K562 (cell line): ENCODE data around the gene SMPDL3B. TPM values are rescaled to one million over a fixed set of nuclear protein-coding genes. Genes with fewer than 3 reads are reported as not detected.

Experiments used
- ATAC-seq: fragments of 200-7000 bp; cut with Tn5 transposase; 3 replicates; pipeline ENCODE4 v1.9.1; 2020; ENCODE audit warnings: moderate library complexity
- BruUV-seq: library from RNA; stranded (reverse); fragments of 400-500 nt; replicated peaks from 2 replicates; lab custom pipeline; 2021; lab: Mats Ljungman, UMichigan
- CTCF ChIA-PET: fragments of 300-600 bp; formaldehyde crosslinking; extraction: SDS; loops from one replicate; lab custom pipeline; 2021; ENCODE audit warnings: low intra/inter-chr PET ratio; lab: Yijun Ruan, JAX
- POLR2A ChIA-PET: fragments of 300-600, 350-650 bp; sonication (Branson Sonifier 250); formaldehyde crosslinking; extraction: SDS; loops from one replicate; lab custom pipeline; 2021; ENCODE audit warnings: antibody characterized with exemption, inconsistent platforms; lab: Yijun Ruan, JAX
- DNase-seq, 4 experiments: peaks; one replicate each; pipeline versions ENCODE4 v3.0.0 to v3.0.0-alpha.2; 2011 to 2018; ENCODE audit warnings: low spot score in 3 of 4, mixed read lengths in 3 of 4; ENCODE audit errors: extremely low read depth in 1 of 4
- FAIRE-seq: peaks from 2 replicates; lab custom pipeline; 2011; peaks lifted over from hg19 to GRCh38; lab: Jason Lieb, UNC
- H2AFZ ChIP-seq: 2 replicates; pipeline ENCODE4 v1.6.0; 2011; ENCODE audit warnings: low read depth, low read length, control low read depth, inconsistent platforms
- H3K27ac ChIP-seq: fragments of 200-600 bp; 3 replicates; pipeline ENCODE4 v1.8.0; 2011; ENCODE audit warnings: low read depth, mild to moderate bottlenecking, control low read depth, inconsistent platforms, low read length, moderate library complexity, mixed read lengths; ENCODE audit errors: extremely low read depth
- H3K27me3 ChIP-seq, 2 experiments: fragments of 300-600 bp in 1 of 2; 2 replicates in 1 of 2; 3 replicates in 1 of 2; pipeline versions ENCODE4 v1.6.0 to v1.8.0; 2011; ENCODE audit warnings: inconsistent platforms in 2 of 2, low read length in 2 of 2, mild to moderate bottlenecking in 1 of 2, mixed read lengths in 1 of 2, moderate library complexity in 1 of 2; ENCODE audit not compliant: control insufficient read depth in 2 of 2, insufficient read depth in 2 of 2
- H3K36me3 ChIP-seq: fragments of 300-600 bp; 3 replicates; pipeline ENCODE4 v1.8.0; 2011; ENCODE audit warnings: mild to moderate bottlenecking, low read length, inconsistent platforms; ENCODE audit not compliant: control insufficient read depth, insufficient read depth
- H3K4me1 ChIP-seq, 2 experiments: fragments of 200-600 bp in 1 of 2; replicated peaks in 1 of 2; 2 replicates in 1 of 2; 3 replicates in 1 of 2; pipeline versions ENCODE4 v1.5.1 to v1.8.0; 2011; ENCODE audit warnings: inconsistent platforms in 2 of 2, low read length in 2 of 2, mild to moderate bottlenecking in 1 of 2, mixed read lengths in 1 of 2, moderate library complexity in 1 of 2; ENCODE audit not compliant: control insufficient read depth in 2 of 2, insufficient read depth in 2 of 2
- H3K4me2 ChIP-seq: 2 replicates; pipeline ENCODE4 v1.6.1; 2011; ENCODE audit warnings: low read length, control low read depth, inconsistent platforms, mixed read lengths; ENCODE audit not compliant: insufficient read depth
- H3K4me3 ChIP-seq: fragments of 200-600 bp; sonication (generic), shearing (Covaris generic); 2 replicates; pipeline ENCODE4 v1.5.1; 2016; ENCODE audit warnings: control low read depth, inconsistent platforms
- H3K79me2 ChIP-seq: fragments of 200-600 bp; 3 replicates; pipeline ENCODE4 v1.8.0; 2011; ENCODE audit warnings: low read length, inconsistent platforms; ENCODE audit not compliant: control insufficient read depth, insufficient read depth
- H3K9ac ChIP-seq, 2 experiments: 2 replicates each; pipeline versions ENCODE4 v1.6.0 to v1.6.1; 2011; ENCODE audit warnings: low read depth in 2 of 2, low read length in 2 of 2, control low read depth in 1 of 2, inconsistent platforms in 1 of 2, mild to moderate bottlenecking in 1 of 2, mixed read lengths in 1 of 2; ENCODE audit not compliant: insufficient read depth in 1 of 2
- H3K9me1 ChIP-seq: one replicate; pipeline ENCODE4 v1.6.0; 2011; ENCODE audit warnings: inconsistent platforms, mild to moderate bottlenecking, low read length, moderate library complexity; ENCODE audit not compliant: control insufficient read depth, insufficient read depth
- H3K9me3 ChIP-seq: replicated peaks from 2 replicates; pipeline ENCODE4 v1.5.1; 2011; ENCODE audit warnings: low read depth, low read length, inconsistent platforms; ENCODE audit not compliant: control insufficient read depth, insufficient read depth
- H4K20me1 ChIP-seq: replicated peaks from 2 replicates; pipeline ENCODE4 v1.6.1; 2011; ENCODE audit warnings: low read length, inconsistent platforms, mixed read lengths; ENCODE audit not compliant: control insufficient read depth, insufficient read depth
- MLX ChIP-seq, 2 experiments: fragments of 450-650 bp in 1 of 2; sonication (generic) in 1 of 2; formaldehyde crosslinking; conservative IDR thresholded peaks; 2 replicates each; pipeline versions ENCODE4 v1.4.0 to v1.8.1; 2020 to 2022; ENCODE audit warnings: mild to moderate bottlenecking in 1 of 2, missing genetic modification reagents in 1 of 2
- NCOA6 ChIP-seq: fragments of 450-650 bp; IDR thresholded peaks from 2 replicates; pipeline ENCODE4 v1.6.1; 2017; ENCODE audit warnings: mild to moderate bottlenecking
- NFRKB ChIP-seq: fragments of 450-650 bp; IDR thresholded peaks from 2 replicates; pipeline ENCODE4 v1.6.1; 2016; ENCODE audit warnings: low read depth
- ZBTB9 ChIP-seq: fragments of 450-650 bp; formaldehyde crosslinking; IDR thresholded peaks from 2 replicates; pipeline ENCODE4 v1.4.0; 2020; ENCODE audit warnings: mild to moderate bottlenecking, moderate library complexity
- ZNF696 ChIP-seq: fragments of 250-450 bp; sonication (Bioruptor Pico); conservative IDR thresholded peaks from 2 replicates; pipeline ENCODE4 v1.4.0; 2020; ENCODE audit warnings: mild to moderate bottlenecking, moderate library complexity
- WGBS: fragments of 100-300 bp; shearing (Covaris generic); methylation state at CpG from one replicate; pipeline ENCODE4 v1.1.6; 2016; ENCODE audit warnings: low coverage, mixed read lengths; ENCODE audit not compliant: insufficient coverage; ENCODE audit errors: missing lambda C conversion rate; 5-methylcytosine and 5-hydroxymethylcytosine counted together
- in situ Hi-C: fragments of 300-500 bp; cut with MboI; formaldehyde crosslinking; loops from 4 replicates; pipeline ENCODE4 v1.15.0; 2018; ENCODE audit warnings: inconsistent platforms, mixed read lengths
- intact Hi-C: fragments of 100-400 bp; cut with micrococcal nuclease; formaldehyde crosslinking; loops from 2 replicates; pipeline ENCODE4 v1.14.2; 2022
- polyA plus RNA-seq, 8 experiments: library from polyadenylated mRNA; depleted of rRNA in 4 of 8; stranded (reverse) in 5 of 8; unstranded in 3 of 8; fragments of >200 nt; fragmentation: Nextera tagmentation in 2 of 8; fragmentation: Illumina TruSeq in 1 of 8; extraction: Ambion mirVana in 2 of 8; extraction: Trizol in 1 of 8; gene quantifications; 2 replicates each; pipeline versions ENCODE4 v1.2.1 to v1.2.3, GENCODE V29; 2011 to 2014; ENCODE audit warnings: inconsistent platforms in 1 of 8, missing spikeins in 1 of 8
- total RNA-seq, 7 experiments: library from RNA; depleted of rRNA in 6 of 7; stranded (reverse); fragments of >200 nt in 6 of 7; fragmentation: Illumina TruSeq in 2 of 7; extraction: Trizol in 2 of 7; gene quantifications; 2 replicates each; pipeline versions ENCODE4 v1.2.1 to v1.2.3, GENCODE V29; 2011 to 2021; ENCODE audit warnings: low replicate concordance in 1 of 7
- TF ChIP-seq, protein P1 (sequence below): sonication (generic); formaldehyde crosslinking; IDR thresholded peaks from 2 replicates; pipeline ENCODE4 v1.8.0; 2022; ENCODE audit warnings: mild to moderate bottlenecking, missing genetic modification reagents

SMPDL3B gene
- total and polyA plus RNA-seq, 9 of the 15 experiments (the other 6 are each of a cell fraction or from before 2014, with no cell fraction given), result 0.07 to 1.2 (median 0.73) TPM

- H3K36me3 ChIP-seq, result peaks cover 75% of the 10 kb centered on the region
- H3K4me1 ChIP-seq, result peaks cover 0 to 6% of the 10 kb centered on the region in 2 experiments; a peak in 2 of 5 replicates
- ChIA-PET POLR2A (interaction anchor here (1.2 to 2.3 kb wide), 3 partner anchors 7 to 56 kb away, joined by 3 to 16 read pairs (median 4); no protein-coding TSS in a partner anchor), CTCF (no interaction called here)
- in situ Hi-C loops, result no loop called here
- FAIRE-seq (no peak), DNase-seq (no peak), ATAC-seq (peak; percentile 12; the same call in 2 of the 3 replicates)
- no peak overlapping the region for H3K27ac ChIP-seq
- no peak overlapping the region for H3K4me3 ChIP-seq
- no peak overlapping the region for H3K9ac ChIP-seq
- H3K79me2 ChIP-seq, result no peaks in the 10 kb centered on the region
- intact Hi-C loops, result no loop called here
- H2AFZ ChIP-seq, result no peak overlapping the region
- H3K27me3 ChIP-seq, result no peaks in the 10 kb centered on the region
- WGBS, result 73% methylated on average over 8 of the region's 8 CpGs
- BruUV-seq, result no TSS peak
- H4K20me1 ChIP-seq, result no peaks in the 10 kb centered on the region
- H3K4me2 ChIP-seq, result no peak overlapping the region
- H3K9me3 ChIP-seq, result no peaks in the 10 kb centered on the region
- H3K9me1 ChIP-seq, result peaks cover 4% of the 10 kb centered on the region
- TF ChIP-seq, protein P1, sequence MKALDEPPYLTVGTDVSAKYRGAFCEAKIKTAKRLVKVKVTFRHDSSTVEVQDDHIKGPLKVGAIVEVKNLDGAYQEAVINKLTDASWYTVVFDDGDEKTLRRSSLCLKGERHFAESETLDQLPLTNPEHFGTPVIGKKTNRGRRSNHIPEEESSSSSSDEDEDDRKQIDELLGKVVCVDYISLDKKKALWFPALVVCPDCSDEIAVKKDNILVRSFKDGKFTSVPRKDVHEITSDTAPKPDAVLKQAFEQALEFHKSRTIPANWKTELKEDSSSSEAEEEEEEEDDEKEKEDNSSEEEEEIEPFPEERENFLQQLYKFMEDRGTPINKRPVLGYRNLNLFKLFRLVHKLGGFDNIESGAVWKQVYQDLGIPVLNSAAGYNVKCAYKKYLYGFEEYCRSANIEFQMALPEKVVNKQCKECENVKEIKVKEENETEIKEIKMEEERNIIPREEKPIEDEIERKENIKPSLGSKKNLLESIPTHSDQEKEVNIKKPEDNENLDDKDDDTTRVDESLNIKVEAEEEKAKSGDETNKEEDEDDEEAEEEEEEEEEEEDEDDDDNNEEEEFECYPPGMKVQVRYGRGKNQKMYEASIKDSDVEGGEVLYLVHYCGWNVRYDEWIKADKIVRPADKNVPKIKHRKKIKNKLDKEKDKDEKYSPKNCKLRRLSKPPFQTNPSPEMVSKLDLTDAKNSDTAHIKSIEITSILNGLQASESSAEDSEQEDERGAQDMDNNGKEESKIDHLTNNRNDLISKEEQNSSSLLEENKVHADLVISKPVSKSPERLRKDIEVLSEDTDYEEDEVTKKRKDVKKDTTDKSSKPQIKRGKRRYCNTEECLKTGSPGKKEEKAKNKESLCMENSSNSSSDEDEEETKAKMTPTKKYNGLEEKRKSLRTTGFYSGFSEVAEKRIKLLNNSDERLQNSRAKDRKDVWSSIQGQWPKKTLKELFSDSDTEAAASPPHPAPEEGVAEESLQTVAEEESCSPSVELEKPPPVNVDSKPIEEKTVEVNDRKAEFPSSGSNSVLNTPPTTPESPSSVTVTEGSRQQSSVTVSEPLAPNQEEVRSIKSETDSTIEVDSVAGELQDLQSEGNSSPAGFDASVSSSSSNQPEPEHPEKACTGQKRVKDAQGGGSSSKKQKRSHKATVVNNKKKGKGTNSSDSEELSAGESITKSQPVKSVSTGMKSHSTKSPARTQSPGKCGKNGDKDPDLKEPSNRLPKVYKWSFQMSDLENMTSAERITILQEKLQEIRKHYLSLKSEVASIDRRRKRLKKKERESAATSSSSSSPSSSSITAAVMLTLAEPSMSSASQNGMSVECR, result no peak
- TF ChIP-seq ZNF696 (CRISPR knock-in tag) (no peak), NCOA6 (no peak), MLX (CRISPR knock-in tag; conservative IDR thresholded peaks at IDR 0.05) (no peak), NFRKB (no peak), ZBTB9 (CRISPR knock-in tag) (no peak)
Measured at GRCh38 chr1:27887215-27888021, 47.4 kb upstream of the SMPDL3B start.
